DMS153 treated with DMSO at 0.1 percent for 48 hours (cell line): ENCODE data around the gene AHDC1.
"Not testable (repeated sequence)": the region's sequence is repeated elsewhere in the genome, so short reads cannot be mapped to it uniquely, and the experiment has no call there.

Experiments used
- DNase-seq: peaks from one replicate; lab custom pipeline; 2025; ENCODE audit not compliant: unreplicated experiment; lab: John Stamatoyannopoulos, UW

The AHDC1 gene

GRCh38 chr1:27517907-27518718, 85.8 kb downstream of the AHDC1 start:
- no peak for DNase-seq

- DNase-seq: no peak
These were observed 86.6 kb downstream of the AHDC1 start for GRCh38 chr1:27517301-27517700.

- DNase-seq: no peak
These were observed 88.3 kb downstream of the AHDC1 start for GRCh38 chr1:27515626-27516025.

GRCh38 chr1:27513958-27514357, 90.0 kb downstream of the AHDC1 start:
- DNase-seq: no peak

GRCh38 chr1:27513528-27513927, 90.4 kb downstream of the AHDC1 start:
- DNase-seq: no peak

- DNase-seq: no peak
These were observed 94.5 kb downstream of the AHDC1 start for GRCh38 chr1:27509127-27510080.

- no peak for DNase-seq
These were observed 95.8 kb downstream of the AHDC1 start for GRCh38 chr1:27507960-27508665.

- DNase-seq: no peak
These were observed 97.2 kb downstream of the AHDC1 start for GRCh38 chr1:27506703-27507102.

GRCh38 chr1:27505420-27505680, 98.6 kb downstream of the AHDC1 start:
- DNase-seq: no peak

- DNase-seq: no peak
These were observed 99.1 kb downstream of the AHDC1 start for GRCh38 chr1:27504588-27505419.

GRCh38 chr1:27503844-27504587, 99.9 kb downstream of the AHDC1 start:
- DNase-seq: no peak

GRCh38 chr1:27503033-27503432, 100.9 kb downstream of the AHDC1 start:
- DNase-seq: no peak

- not testable (repeated sequence) for DNase-seq
These were observed 102.8 kb downstream of the AHDC1 start for GRCh38 chr1:27501159-27501558.

GRCh38 chr1:27499142-27499541, 104.8 kb downstream of the AHDC1 start:
- no peak for DNase-seq

- DNase-seq: peak; percentile 42
These were observed 107.3 kb downstream of the AHDC1 start for GRCh38 chr1:27496604-27497155.

GRCh38 chr1:27492796-27493195, 111.1 kb downstream of the AHDC1 start:
- no peak for DNase-seq

- no peak for DNase-seq
These were observed 111.9 kb downstream of the AHDC1 start for GRCh38 chr1:27491748-27492700.

GRCh38 chr1:27489973-27490741, 113.8 kb downstream of the AHDC1 start, which contains the start of gene WASF2:
TSS of gene WASF2 (minus strand) at chr1:27490167. CDS start at chr1:27428890, 61,277 bp downstream.
- DNase-seq: peak; percentile 98
